Raji (cell line): ENCODE data around the gene FRMPD1.

Experiments
- POLR2A ChIP-seq: IDR thresholded peaks from 2 replicates; pipeline ENCODE4 v1.6.1; 2011; ENCODE audit warnings: low read depth, low read length, control low read depth; ENCODE audit not compliant: insufficient read depth

The FRMPD1 gene

DNA sequence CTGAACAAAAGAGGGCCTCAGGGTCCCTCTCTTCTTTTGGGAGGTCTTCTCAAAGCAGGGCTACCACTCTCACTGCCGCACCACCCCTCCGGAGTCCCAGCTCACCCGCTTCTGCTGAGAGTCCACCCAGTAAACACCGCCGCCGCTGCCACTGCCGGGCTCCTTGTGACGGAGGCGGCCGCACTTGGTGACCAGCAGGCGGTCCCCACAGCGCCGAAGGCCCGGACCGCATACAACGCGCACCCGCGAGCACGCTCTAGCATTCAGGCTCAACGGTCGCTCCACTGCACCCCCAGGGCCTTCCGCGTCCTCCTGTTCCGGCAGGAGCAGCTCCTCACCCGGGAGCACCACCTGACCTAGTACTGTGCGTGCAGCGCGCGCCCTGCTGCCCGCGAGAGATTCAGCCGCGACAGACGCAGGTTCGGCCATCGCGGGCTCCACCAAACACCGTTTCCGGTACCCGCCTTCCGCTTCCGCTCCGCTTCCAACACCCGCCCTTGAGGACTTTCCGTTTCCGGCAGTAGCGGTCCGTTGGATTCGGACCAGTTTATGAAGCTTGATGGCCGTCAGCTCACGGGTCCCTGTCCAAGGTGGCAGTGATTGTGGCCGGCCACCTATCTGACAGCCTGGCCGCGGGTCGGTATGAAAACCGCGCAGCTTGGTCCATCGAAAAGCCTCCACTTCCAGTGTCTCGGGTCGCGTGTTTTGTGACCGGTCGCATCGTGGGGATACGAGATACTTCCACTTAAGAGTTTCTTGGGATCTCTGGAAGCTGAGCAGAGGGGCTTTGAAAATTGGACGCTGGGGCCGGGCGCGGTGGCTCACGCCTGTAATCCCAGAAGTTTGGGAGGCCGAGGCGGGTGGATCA lies 134.1 kb downstream of the FRMPD1 start, which contains the start of gene EXOSC3:
Gene EXOSC3 (minus strand): TSS at position 449 of the 868 bp plus-strand sequence. CDS start 20 bp downstream, at position 429.
- TF ChIP-seq POLR2A: peak; percentile 99

DNA sequence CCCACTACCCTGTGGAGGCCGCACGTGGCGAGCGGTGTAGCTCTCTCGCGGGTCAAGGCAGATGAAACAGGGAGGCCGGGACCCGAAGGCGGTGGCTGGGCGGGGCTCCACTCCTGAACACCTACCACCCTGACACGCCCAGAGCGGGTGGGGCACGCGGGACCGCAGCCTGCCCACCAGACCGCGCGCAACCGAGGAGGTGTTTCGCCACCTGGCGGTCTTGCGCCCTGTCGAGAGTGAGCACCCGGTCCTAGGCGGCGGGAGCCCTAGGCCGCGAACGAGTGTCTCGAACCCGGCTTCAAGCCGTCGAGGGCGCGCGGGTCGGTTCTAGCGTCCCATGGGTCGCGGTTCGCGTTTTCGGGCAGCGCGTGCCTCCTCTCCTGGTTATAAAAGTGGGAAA lies 136.3 kb downstream of the FRMPD1 start:
- no peak for TF ChIP-seq POLR2A

DNA sequence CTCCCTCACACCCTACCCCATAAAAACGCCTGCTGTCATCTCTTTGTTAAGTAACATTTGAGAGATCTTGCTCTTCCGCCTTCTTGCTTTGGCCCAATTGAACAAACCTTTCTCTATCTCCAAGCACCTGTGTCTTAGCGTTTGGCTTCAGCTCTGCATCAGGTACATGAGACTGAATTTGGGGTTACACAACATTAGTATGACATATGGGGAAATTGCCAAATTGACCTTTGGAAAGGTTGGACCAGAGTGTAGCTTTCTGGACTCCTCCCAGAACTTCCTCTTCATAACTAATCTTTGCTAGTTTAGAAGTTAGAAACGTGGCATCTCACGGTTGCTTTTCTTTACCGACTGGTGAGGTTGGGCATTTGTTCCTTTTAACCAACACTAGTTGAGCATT lies 137.6 kb downstream of the FRMPD1 start:
- TF ChIP-seq POLR2A: no peak

DNA sequence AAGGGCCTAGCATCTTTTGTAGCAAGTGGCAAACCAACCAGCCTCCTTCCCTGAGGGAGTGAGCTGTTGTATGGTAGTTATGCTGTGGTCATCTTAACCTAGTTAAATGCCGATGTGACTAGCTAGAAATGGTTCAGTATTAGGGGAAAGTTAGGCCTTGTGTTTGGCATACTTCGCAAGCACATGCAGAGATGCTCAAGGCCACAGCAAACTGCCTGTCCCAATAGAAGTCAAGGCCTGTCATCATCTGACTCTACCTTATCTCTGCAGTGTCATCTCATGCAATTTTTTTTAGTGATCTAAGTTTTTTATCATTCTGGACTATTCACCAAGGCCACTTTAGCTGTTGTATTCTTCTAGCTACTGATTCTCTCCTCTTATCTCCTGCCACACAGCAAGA lies 139.3 kb downstream of the FRMPD1 start:
- no peak for TF ChIP-seq POLR2A

DNA sequence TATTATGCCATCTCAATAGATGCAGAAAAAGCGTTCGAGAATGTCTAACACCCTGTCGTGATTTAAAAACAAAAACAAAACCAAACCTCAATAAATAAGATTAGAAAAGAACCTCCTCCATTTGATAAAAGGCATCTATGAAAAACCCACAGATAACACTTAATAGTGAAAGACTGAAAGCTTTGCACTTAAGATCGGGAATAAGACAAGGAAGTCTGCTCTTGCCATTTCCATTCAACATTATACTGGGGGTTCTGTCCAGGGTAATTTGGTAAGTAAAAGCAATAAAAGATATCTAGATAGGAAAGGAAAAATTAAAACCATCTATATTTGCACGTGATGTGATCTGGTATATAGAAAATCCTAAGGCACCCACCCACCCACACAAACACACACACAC lies 141.4 kb downstream of the FRMPD1 start:
- no peak for TF ChIP-seq POLR2A

DNA sequence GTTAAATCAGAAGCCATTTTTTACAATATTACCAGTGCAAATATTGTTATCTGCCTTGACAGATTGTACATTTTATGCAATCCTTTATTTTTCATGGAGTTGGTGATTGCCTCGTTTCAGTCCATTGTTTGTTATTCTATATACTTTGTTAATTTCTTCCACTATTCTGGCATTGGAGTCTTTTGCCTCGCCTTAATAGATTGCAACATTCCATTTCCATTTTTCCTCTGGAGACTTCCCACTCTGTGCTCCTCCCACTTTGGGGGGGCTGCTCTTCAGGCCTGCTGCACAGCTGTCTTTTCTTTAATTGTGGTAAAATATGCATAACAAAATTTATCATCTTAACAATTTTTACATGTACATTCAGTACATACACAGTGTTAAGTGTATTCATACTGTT lies 145.5 kb downstream of the FRMPD1 start:
- TF ChIP-seq POLR2A: no peak
